ENCODE measurements around the gene SETD2.

The SETD2 gene

DNA sequence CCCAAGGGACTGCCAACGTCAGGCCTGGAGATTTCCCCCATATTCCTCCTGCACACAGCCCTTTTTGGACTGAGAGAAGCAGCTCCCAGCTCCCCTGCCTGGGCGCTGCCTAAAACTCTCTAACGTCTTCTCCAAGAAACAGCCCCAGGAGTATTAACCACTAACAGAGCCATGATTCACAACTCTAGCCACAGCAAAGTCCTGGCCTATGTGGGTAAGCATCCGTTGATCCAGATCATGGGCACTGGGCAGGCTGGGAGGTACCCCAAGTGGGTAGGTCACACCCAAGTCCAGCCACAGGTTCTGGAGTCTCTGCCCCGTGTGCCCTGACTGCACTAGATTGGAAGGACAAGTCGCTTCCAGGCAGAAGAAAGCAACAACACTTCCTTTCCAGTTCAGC lies 152.5 kb downstream of the SETD2 start:
- TF ChIP-seq, protein P1, sequence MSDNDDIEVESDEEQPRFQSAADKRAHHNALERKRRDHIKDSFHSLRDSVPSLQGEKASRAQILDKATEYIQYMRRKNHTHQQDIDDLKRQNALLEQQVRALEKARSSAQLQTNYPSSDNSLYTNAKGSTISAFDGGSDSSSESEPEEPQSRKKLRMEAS (IDR thresholded peaks at IDR 0.05; ENCODE audit: low read depth, low read length) = no peak
- TF ChIP-seq MYC (IDR thresholded peaks at IDR 0.05; ENCODE audit: low read depth, low read length) (no peak), POLR2A (IDR thresholded peaks at IDR 0.05; ENCODE audit: extremely low read depth, insufficient read length) (no peak)
- TF ChIP-seq, protein P2, sequence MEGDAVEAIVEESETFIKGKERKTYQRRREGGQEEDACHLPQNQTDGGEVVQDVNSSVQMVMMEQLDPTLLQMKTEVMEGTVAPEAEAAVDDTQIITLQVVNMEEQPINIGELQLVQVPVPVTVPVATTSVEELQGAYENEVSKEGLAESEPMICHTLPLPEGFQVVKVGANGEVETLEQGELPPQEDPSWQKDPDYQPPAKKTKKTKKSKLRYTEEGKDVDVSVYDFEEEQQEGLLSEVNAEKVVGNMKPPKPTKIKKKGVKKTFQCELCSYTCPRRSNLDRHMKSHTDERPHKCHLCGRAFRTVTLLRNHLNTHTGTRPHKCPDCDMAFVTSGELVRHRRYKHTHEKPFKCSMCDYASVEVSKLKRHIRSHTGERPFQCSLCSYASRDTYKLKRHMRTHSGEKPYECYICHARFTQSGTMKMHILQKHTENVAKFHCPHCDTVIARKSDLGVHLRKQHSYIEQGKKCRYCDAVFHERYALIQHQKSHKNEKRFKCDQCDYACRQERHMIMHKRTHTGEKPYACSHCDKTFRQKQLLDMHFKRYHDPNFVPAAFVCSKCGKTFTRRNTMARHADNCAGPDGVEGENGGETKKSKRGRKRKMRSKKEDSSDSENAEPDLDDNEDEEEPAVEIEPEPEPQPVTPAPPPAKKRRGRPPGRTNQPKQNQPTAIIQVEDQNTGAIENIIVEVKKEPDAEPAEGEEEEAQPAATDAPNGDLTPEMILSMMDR (IDR thresholded peaks at IDR 0.05; ENCODE audit: low read depth, low read length) = no peak
- DNase-seq (ENCODE audit: low read depth) = no peak
- H3K4me3 ChIP-seq (ENCODE audit: low read depth, low read length) = no peak overlapping the region

DNA sequence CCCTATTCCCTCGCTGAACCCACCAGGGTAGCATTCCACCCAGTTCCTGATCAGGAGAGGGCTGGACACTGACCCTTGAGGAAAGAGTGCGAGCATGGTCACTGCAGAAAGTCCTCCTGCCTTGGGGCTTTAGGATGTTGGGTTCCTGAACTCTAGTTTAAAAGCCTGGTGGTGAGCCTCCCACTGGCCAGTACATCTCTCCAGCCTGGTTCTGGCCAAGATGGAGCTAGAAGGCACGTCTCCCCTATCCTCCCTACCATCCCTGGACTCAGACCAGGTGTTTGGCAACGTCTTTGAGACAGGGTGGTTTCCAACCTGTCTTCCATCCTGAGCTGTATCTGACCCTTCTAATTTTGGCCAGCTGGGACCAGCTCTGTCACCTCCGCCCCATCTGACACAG lies 153.0 kb downstream of the SETD2 start:
- no peak overlapping the region for H3K4me3 ChIP-seq (ENCODE audit: low read depth, low read length)
- TF ChIP-seq, protein P1 (IDR thresholded peaks at IDR 0.05; ENCODE audit: low read depth, low read length) = no peak
- TF ChIP-seq, protein P2 (IDR thresholded peaks at IDR 0.05; ENCODE audit: low read depth, low read length) = no peak
- TF ChIP-seq POLR2A (IDR thresholded peaks at IDR 0.05; ENCODE audit: extremely low read depth, insufficient read length) (no peak), MYC (IDR thresholded peaks at IDR 0.05; ENCODE audit: low read depth, low read length) (no peak)
- no peak for DNase-seq (ENCODE audit: low read depth)

DNA sequence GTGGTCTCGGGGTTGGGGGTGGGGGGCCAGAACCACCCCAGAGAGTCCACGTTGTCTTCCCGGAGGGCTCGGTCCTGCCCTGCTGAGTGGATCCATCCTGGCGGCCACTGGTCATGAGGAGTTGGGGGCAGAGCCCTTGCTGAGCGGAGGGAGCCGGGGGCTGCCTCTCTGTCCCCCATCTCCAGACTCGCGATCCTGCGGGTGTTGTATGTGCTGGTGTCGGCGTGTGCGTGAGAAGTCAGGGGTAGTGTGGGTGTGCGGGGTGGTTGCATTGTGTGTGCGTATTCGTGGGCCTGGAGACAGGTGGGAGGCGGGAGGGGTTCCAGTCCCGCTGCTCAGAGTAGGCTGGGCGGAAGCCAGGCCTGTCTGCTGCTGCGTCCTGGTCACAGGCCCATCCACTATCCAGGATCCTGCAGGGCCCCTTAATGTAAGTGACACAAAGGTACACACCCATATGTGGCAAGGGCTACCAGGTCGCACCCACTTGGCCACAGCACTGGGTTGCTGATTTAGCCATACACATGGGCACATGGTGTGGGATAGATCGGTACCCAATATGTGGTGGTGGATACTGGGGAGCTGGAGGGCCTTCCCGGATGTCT lies 153.7 kb downstream of the SETD2 start:
- H3K4me3 ChIP-seq (ENCODE audit: low read depth, low read length) = no peak overlapping the region
- no peak for DNase-seq (ENCODE audit: low read depth)
- TF ChIP-seq, protein P2 (IDR thresholded peaks at IDR 0.05; ENCODE audit: low read depth, low read length) = no peak
- TF ChIP-seq, protein P1 (IDR thresholded peaks at IDR 0.05; ENCODE audit: low read depth, low read length) = no peak
- TF ChIP-seq MYC (IDR thresholded peaks at IDR 0.05; ENCODE audit: low read depth, low read length) = no peak
- no peak for TF ChIP-seq POLR2A (IDR thresholded peaks at IDR 0.05; ENCODE audit: extremely low read depth, insufficient read length)

DNA sequence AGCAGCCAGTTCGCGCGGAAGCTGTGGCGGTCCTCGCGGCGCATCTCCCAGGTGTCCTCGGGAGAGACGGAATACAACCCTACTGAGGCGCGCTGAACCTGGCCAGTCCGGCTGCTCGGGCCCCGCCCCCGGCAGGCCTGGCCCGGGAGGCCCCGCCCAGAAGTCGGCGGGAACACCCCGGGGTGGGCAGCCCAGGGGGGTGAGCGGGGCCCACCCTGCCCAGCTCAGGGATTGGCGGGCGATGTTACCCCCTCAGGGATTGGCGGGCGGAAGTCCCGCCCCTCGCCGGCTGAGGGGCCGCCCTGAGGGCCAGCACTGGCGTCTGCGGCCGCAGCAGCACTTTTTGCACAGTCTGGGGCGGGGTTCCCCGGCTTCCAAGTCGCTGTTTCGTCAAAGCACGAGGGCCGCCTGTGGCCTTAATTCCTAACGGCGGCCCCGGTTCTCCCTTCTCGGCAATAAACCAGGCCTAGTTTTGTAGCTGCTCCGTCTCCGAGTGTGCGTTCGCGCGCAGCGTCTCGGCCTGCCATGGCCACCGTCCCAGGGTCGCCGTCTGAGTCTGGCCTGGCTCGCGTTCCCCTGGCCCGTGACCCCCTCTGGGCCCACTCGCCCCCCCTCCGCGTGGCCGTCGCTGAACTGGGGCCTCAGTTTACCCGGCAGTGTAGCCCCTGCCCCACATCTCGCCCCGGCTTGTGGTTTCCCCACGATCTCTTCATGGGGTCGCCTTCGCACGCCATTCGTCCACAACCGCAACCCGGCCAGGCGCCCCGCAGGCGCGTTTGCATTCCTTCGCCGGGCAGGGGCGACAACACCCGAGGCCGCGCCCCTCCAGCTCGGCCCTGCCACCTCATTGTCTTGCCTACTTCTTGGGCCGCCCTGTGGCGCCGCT lies 154.4 kb downstream of the SETD2 start:
- no peak for DNase-seq (ENCODE audit: low read depth)
- no peak for TF ChIP-seq MYC (IDR thresholded peaks at IDR 0.05; ENCODE audit: low read depth, low read length)
- no peak for TF ChIP-seq POLR2A (IDR thresholded peaks at IDR 0.05; ENCODE audit: extremely low read depth, insufficient read length)
- TF ChIP-seq, protein P2 (IDR thresholded peaks at IDR 0.05; ENCODE audit: low read depth, low read length) = no peak
- TF ChIP-seq, protein P1 (IDR thresholded peaks at IDR 0.05; ENCODE audit: low read depth, low read length) = no peak
- no peak overlapping the region for H3K4me3 ChIP-seq (ENCODE audit: low read depth, low read length)

DNA sequence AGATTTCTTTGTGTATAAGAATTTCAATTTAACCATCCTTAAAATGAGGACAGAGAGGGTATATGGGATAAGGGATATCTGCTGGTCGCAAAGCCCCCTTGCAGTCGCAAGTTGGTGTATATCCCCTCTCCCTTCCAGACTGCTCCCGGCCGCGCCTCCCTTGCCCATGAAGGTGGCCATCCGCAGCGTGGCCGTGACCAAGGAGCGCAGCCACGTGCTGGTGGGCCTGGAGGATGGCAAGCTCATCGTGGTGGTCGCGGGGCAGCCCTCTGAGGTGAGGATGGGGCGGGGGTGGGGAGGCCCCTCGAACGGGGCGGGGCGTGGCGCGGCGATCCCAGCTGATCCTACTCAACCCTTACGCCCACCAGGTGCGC lies 155.1 kb downstream of the SETD2 start:
- H3K4me3 ChIP-seq (ENCODE audit: low read depth, low read length) = no peak overlapping the region
- DNase-seq (ENCODE audit: low read depth) = no peak
- TF ChIP-seq, protein P2 (IDR thresholded peaks at IDR 0.05; ENCODE audit: low read depth, low read length) = no peak
- TF ChIP-seq POLR2A (IDR thresholded peaks at IDR 0.05; ENCODE audit: extremely low read depth, insufficient read length) = no peak
- TF ChIP-seq, protein P1 (IDR thresholded peaks at IDR 0.05; ENCODE audit: low read depth, low read length) = no peak
- TF ChIP-seq MYC (IDR thresholded peaks at IDR 0.05; ENCODE audit: low read depth, low read length) = no peak

Measured in NB4 (cell line).